Caki2 (cell line): ENCODE measurements around the gene ABCC1. TPM values are rescaled to one million over a fixed set of nuclear protein-coding genes. Genes with fewer than 3 reads are reported as not detected.

ENCODE experiments used
- total RNA-seq: library from RNA; depleted of rRNA; stranded (reverse); fragments of >200 nt; shearing (Covaris generic); gene quantifications from 2 replicates; pipeline ENCODE4 v1.2.3, GENCODE V29; 2014; ENCODE audit warnings: low replicate concordance; rRNA removed

Gene ABCC1
- total RNA-seq, 1 experiment from 2014 or later, result 51.5 TPM

Other genes starting within 250 kb of the ABCC1 start
- not detected in 2 replicates for gene MYH11, start 92.6 kb upstream of the ABCC1 start, total RNA-seq
- gene CEP20, start 61.0 kb upstream of the ABCC1 start, total RNA-seq, result 121 and 130 TPM in 2 replicates